Body of pancreas (tissue), 4 donors: ENCODE measurements around the gene DTNBP1. TPM values are rescaled to one million over a fixed set of nuclear protein-coding genes. Genes with fewer than 3 reads are reported as not detected.

ENCODE experiments used
- ATAC-seq: fragments of 150-250 bp; one replicate; pipeline ENCODE4 v1.9.1; 2016
- DNase-seq, 4 donors: peaks; one replicate each; pipeline ENCODE4 v3.0.0-alpha.2; 2019
- H3K27ac ChIP-seq, 4 donors: fragments of 200-600 bp; sonication (generic); 1 replicate in 3 of 4; 2 replicates in 1 of 4; pipeline versions ENCODE4 v1.5.1 to v1.6.1; 2016 to 2019; ENCODE audit warnings: mild to moderate bottlenecking in 1 of 4, mixed read lengths in 1 of 4, moderate library complexity in 1 of 4
- H3K27me3 ChIP-seq, 2 donors: fragments of 200-600 bp; sonication (generic); one replicate each; pipeline ENCODE4 v1.6.0; 2016; ENCODE audit warnings: mild to moderate bottlenecking in 1 of 2
- H3K36me3 ChIP-seq, 2 donors: fragments of 200-600 bp; sonication (generic); replicated peaks in 1 of 2; 2 replicates each; pipeline ENCODE4 v1.5.1; 2016; ENCODE audit warnings: low read depth in 2 of 2; ENCODE audit not compliant: insufficient read depth in 1 of 2
- H3K4me1 ChIP-seq: fragments of 200-600 bp; sonication (generic); one replicate; pipeline ENCODE4 v1.6.0; 2016
- H3K4me3 ChIP-seq, 2 donors: fragments of 200-600 bp; sonication (generic); 1 replicate in 1 of 2; 2 replicates in 1 of 2; pipeline ENCODE4 v1.5.1; 2016 to 2019
- H3K9me3 ChIP-seq, 3 donors: fragments of 200-600 bp; sonication (generic); 1 replicate in 2 of 3; 2 replicates in 1 of 3; pipeline ENCODE4 v1.5.1; 2016
- CTCF ChIP-seq, 7 experiments: fragments of 450-650 bp in 4 of 7; fragments of 200-600 bp in 3 of 7; sonication (generic) in 3 of 7; IDR thresholded peaks; one replicate each; pipeline ENCODE4 v1.5.1; 2016 to 2019; ENCODE audit warnings: antibody characterized with exemption in 7 of 7
- POLR2A ChIP-seq, 3 donors: fragments of 450-650 bp; IDR thresholded peaks; one replicate each; pipeline ENCODE4 v1.6.1; 2016; ENCODE audit warnings: antibody characterized with exemption in 3 of 3, mild to moderate bottlenecking in 2 of 3
- WGBS, 2 donors: methylation state at CpG; one replicate each; pipeline ENCODE4 v1.1.5; 2017; 5-methylcytosine and 5-hydroxymethylcytosine counted together
- intact Hi-C: fragments of 100-400 bp; cut with DNase I; formaldehyde crosslinking; loops from one replicate; pipeline ENCODE4 v1.15.1; 2023
- total RNA-seq, 2 donors: library from RNA; depleted of rRNA; stranded (reverse); fragments of >200 nt; gene quantifications; one replicate each; pipeline ENCODE4 v1.1.0, GENCODE V29; 2016

The DTNBP1 gene
- total RNA-seq, 2 donors from 2014 or later: 3.3 to 5.2 TPM

- TF ChIP-seq POLR2A (IDR thresholded peaks at IDR 0.05) (no peak), CTCF (IDR thresholded peaks at IDR 0.05) (no peak)
- no peak overlapping the region for H3K4me3 ChIP-seq
- no peaks in the 10 kb centered on the region for H3K4me1 ChIP-seq
- H3K36me3 ChIP-seq: no peaks in the 10 kb centered on the region
- H3K27me3 ChIP-seq: no peaks in the 10 kb centered on the region
- peak in 1 of 4 donors; percentile 10 for DNase-seq
- H3K9me3 ChIP-seq: no peaks in the 10 kb centered on the region
- WGBS, 2 donors: 83 to 90% methylated on average over 9 to 12 of the region's 12 CpGs
- ATAC-seq: no peak
- no peak overlapping the region for H3K27ac ChIP-seq
- intact Hi-C loops: loop anchor here (10.0 kb wide), 1 partner anchor 1284 kb away; no protein-coding TSS in a partner anchor
Measured at GRCh38 chr6:15498640-15499039, 164.2 kb downstream of the DTNBP1 start.

- H3K27ac ChIP-seq: no peak overlapping the region
- WGBS, 2 donors: 93 to 95% methylated on average over 46 to 60 of the region's 60 CpGs
- H3K4me3 ChIP-seq: no peak overlapping the region
- H3K9me3 ChIP-seq: no peaks in the 10 kb centered on the region
- DNase-seq (peak in 1 of 4 donors; percentile 8), ATAC-seq (no peak)
- no peak for TF ChIP-seq POLR2A (IDR thresholded peaks at IDR 0.05)
- no peak for TF ChIP-seq CTCF (IDR thresholded peaks at IDR 0.05)
- no peaks in the 10 kb centered on the region for H3K4me1 ChIP-seq
- intact Hi-C loops: loop anchor here (10.0 kb wide), 1 partner anchor 1282 kb away; no protein-coding TSS in a partner anchor
- H3K36me3 ChIP-seq: no peaks in the 10 kb centered on the region
- no peaks in the 10 kb centered on the region for H3K27me3 ChIP-seq
Measured at GRCh38 chr6:15496345-15497131, 166.3 kb downstream of the DTNBP1 start.

- Histone ChIP-seq H3K27me3 (no peaks in the 10 kb centered on the region), H3K36me3 (no peaks in the 10 kb centered on the region), H3K4me3 (no peak overlapping the region), H3K4me1 (no peaks in the 10 kb centered on the region), H3K9me3 (no peaks in the 10 kb centered on the region), H3K27ac (no peak overlapping the region)
- ATAC-seq (no peak), DNase-seq (peak in 1 of 4 donors; percentile 13)
- intact Hi-C loops: loop anchor here (10.0 kb wide), 1 partner anchor 1281 kb away; no protein-coding TSS in a partner anchor
- TF ChIP-seq CTCF (IDR thresholded peaks at IDR 0.05) (no peak), POLR2A (IDR thresholded peaks at IDR 0.05) (no peak)
- WGBS, 2 donors: 87% methylated on average over 10 of the region's 10 CpGs
Measured at GRCh38 chr6:15495375-15495901, 167.4 kb downstream of the DTNBP1 start.

GRCh38 chr6:15493437-15494168, 169.2 kb downstream of the DTNBP1 start:
- H3K27me3 ChIP-seq: no peaks in the 10 kb centered on the region
- intact Hi-C loops: loop anchor here (10.0 kb wide), 1 partner anchor 1279 kb away; no protein-coding TSS in a partner anchor
- H3K27ac ChIP-seq: no peak overlapping the region
- H3K9me3 ChIP-seq: no peaks in the 10 kb centered on the region
- DNase-seq (no peak), ATAC-seq (no peak)
- TF ChIP-seq CTCF (IDR thresholded peaks at IDR 0.05) (no peak), POLR2A (IDR thresholded peaks at IDR 0.05) (no peak)
- H3K4me1 ChIP-seq: no peaks in the 10 kb centered on the region
- no peak overlapping the region for H3K4me3 ChIP-seq
- WGBS, 2 donors: 88 to 90% methylated on average over 9 of the region's 9 CpGs
- H3K36me3 ChIP-seq: no peaks in the 10 kb centered on the region
